ENCODE results near the gene CNOT6. TPM values are rescaled to one million over a fixed set of nuclear protein-coding genes. Genes with fewer than 3 reads are reported as not detected.
A peak's percentile ranks its signal among the peaks of the same experiment; 100 is the strongest.
"Not testable (repeated sequence)": the region's sequence is repeated elsewhere in the genome, so short reads cannot be mapped to it uniquely, and the experiment has no call there.

Gene CNOT6
- total RNA-seq, 6 experiments from 2014 or later = 17.0 to 20.8 (median 17.6) TPM

- no peak overlapping the region for H3K27ac Mint-ChIP-seq
Measured at GRCh38 chr5:180492226-180492903, 1.8 kb upstream of the CNOT6 start.

GRCh38 chr5:180494510-180495181, 467 bp downstream of the CNOT6 start:
- H3K4me3 Mint-ChIP-seq = peak overlapping the region; percentile 89
- H3K27me3 Mint-ChIP-seq (ENCODE audit: insufficient read depth) = no peaks in the 10 kb centered on the region; the same call in 1 of the 2 replicates
- DNase-seq = peak; percentile 5
- TF ChIP-seq CTCF (IDR thresholded peaks at IDR 0.05) = peak; percentile 28; the same call in 1 of the 2 replicates
- H3K9me3 Mint-ChIP-seq = no peaks in the 10 kb centered on the region
- peaks cover 42% of the 10 kb centered on the region for H3K4me1 Mint-ChIP-seq (ENCODE audit: low read depth)
- peak overlapping the region; percentile 87 for H3K27ac Mint-ChIP-seq
- H3K36me3 Mint-ChIP-seq (ENCODE audit: low read depth) = peaks cover 16% of the 10 kb centered on the region

More at GRCh38 chr5:180492226-180492903, 1.8 kb upstream of the CNOT6 start:
- no peak for DNase-seq
- Mint-ChIP-seq H3K4me1 (ENCODE audit: low read depth) (peaks cover 26% of the 10 kb centered on the region), H3K4me3 (no peak overlapping the region), H3K36me3 (ENCODE audit: low read depth) (peaks cover 10% of the 10 kb centered on the region), H3K27me3 (ENCODE audit: insufficient read depth) (no peaks in the 10 kb centered on the region; the same call in 1 of the 2 replicates), H3K9me3 (no peaks in the 10 kb centered on the region)
- no peak for TF ChIP-seq CTCF (IDR thresholded peaks at IDR 0.05)

- no peak for DNase-seq
- Mint-ChIP-seq H3K36me3 (ENCODE audit: low read depth) (peaks cover 16% of the 10 kb centered on the region), H3K9me3 (no peaks in the 10 kb centered on the region), H3K4me3 (peak overlapping the region; percentile 88), H3K27ac (peak overlapping the region; percentile 74), H3K4me1 (ENCODE audit: low read depth) (peaks cover 45% of the 10 kb centered on the region), H3K27me3 (ENCODE audit: insufficient read depth) (no peaks in the 10 kb centered on the region; the same call in 1 of the 2 replicates)
- no peak for TF ChIP-seq CTCF (IDR thresholded peaks at IDR 0.05)
Measured at GRCh38 chr5:180495292-180495691, 1.1 kb downstream of the CNOT6 start.

GRCh38 chr5:180495991-180496741, 2.0 kb downstream of the CNOT6 start:
- Mint-ChIP-seq H3K27me3 (ENCODE audit: insufficient read depth) (no peaks in the 10 kb centered on the region; the same call in 1 of the 2 replicates), H3K4me1 (ENCODE audit: low read depth) (peaks cover 45% of the 10 kb centered on the region)

GRCh38 chr5:180496806-180497205, 2.6 kb downstream of the CNOT6 start:
- DNase-seq; H3K27ac Mint-ChIP-seq; H3K4me3 Mint-ChIP-seq; H3K27me3 Mint-ChIP-seq (ENCODE audit: insufficient read depth); H3K9me3 Mint-ChIP-seq: not testable (repeated sequence)
- Mint-ChIP-seq H3K36me3 (ENCODE audit: low read depth) (peaks cover 16% of the 10 kb centered on the region), H3K4me1 (ENCODE audit: low read depth) (peaks cover 45% of the 10 kb centered on the region)

More at GRCh38 chr5:180495991-180496741, 2.0 kb downstream of the CNOT6 start:
- Mint-ChIP-seq H3K36me3 (ENCODE audit: low read depth) (peaks cover 16% of the 10 kb centered on the region), H3K9me3 (no peaks in the 10 kb centered on the region), H3K4me3 (peak overlapping the region; percentile 88), H3K27ac (peak overlapping the region; percentile 51)
- no peak for DNase-seq
- no peak for TF ChIP-seq CTCF (IDR thresholded peaks at IDR 0.05)

- not testable (repeated sequence) for H3K9me3 Mint-ChIP-seq; H3K27ac Mint-ChIP-seq; DNase-seq; H3K27me3 Mint-ChIP-seq (ENCODE audit: insufficient read depth); H3K4me3 Mint-ChIP-seq
- peaks cover 16% of the 10 kb centered on the region for H3K36me3 Mint-ChIP-seq (ENCODE audit: low read depth)
- H3K4me1 Mint-ChIP-seq (ENCODE audit: low read depth) = peaks cover 45% of the 10 kb centered on the region
Measured at GRCh38 chr5:180497865-180498264, 3.7 kb downstream of the CNOT6 start.

Data from HFFc6 (cell line).